Right lobe of liver (tissue), 4 donors: ENCODE results near the gene CEACAM7.

Source experiments
- CTCF ChIP-seq, 4 donors: fragments of 200-600 bp in 3 of 4; fragments of 450-650 bp in 1 of 4; IDR thresholded peaks; one replicate each; pipeline versions ENCODE4 v1.5.1 to v1.8.0; 2016 to 2022; ENCODE audit warnings: antibody characterized with exemption in 4 of 4, mild to moderate bottlenecking in 2 of 4
- POLR2A ChIP-seq: fragments of 450-650 bp; IDR thresholded peaks from one replicate; pipeline ENCODE4 v1.6.1; 2017; ENCODE audit warnings: antibody characterized with exemption, mild to moderate bottlenecking
- donor health status: DM: no; HTN: no; CAD: no.
- donor health status: DM: no; HTN: no; CAD: no.
- donor health status: DM: no; HTN: yes; CAD: no.

DNA sequence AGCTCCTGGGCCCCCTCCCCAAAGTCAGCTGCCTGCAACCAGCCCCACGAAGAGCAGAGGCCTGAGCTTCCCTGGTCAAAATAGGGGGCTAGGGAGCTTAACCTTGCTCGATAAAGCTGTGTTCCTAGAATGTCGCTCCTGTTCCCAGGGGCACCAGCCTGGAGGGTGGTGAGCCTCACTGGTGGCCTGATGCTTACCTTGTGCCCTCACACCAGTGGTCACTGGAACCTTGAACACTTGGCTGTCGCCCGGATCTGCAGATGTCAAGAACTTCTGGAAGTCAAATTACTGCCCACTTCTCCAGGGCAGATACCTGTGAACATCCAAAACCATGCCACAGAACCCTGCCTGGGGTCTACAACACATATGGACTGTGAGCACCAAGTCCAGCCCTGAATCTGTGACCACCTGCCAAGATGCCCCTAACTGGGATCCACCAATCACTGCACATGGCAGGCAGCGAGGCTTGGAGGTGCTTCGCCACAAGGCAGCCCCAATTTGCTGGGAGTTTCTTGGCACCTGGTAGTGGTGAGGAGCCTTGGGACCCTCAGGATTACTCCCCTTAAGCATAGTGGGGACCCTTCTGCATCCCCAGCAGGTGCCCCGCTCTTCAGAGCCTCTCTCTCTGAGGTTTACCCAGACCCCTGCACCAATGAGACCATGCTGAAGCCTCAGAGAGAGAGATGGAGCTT is 15.7 kb upstream of the CEACAM7 start:
- no peak for TF ChIP-seq CTCF (IDR thresholded peaks at IDR 0.05)
- TF ChIP-seq POLR2A, result no peak
